Measurements from ENCODE around the gene SNX25.
A peak's percentile ranks its signal among the peaks of the same experiment; 100 is the strongest.

The SNX25 gene

DNA sequence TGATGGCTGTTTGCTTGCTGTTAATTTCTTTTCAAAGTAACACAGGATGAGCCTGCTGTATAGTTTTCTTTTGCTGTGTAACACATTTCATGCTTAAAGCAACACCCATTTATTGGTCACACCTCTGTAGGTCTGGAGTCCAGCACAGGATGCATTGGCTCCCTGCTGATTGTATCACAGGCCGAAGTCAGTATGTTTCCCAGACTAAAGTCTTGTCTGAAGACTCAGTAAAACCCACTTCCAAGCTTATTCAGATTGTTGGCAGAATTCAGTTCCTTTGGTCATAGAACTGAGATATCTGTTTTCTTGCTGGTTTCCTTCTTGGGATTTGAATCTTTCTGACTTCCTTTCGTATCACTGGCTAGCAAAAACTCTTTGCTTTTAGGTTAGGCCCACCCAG lies 132.0 kb downstream of the SNX25 start:
- no peak for TF ChIP-seq POLR2AphosphoS5 (IDR thresholded peaks at IDR 0.05; ENCODE audit: low read depth, low read length)
- no peak for TF ChIP-seq TAF1 (IDR thresholded peaks at IDR 0.05; ENCODE audit: borderline replicate concordance, insufficient read depth, low read length)
- TF ChIP-seq FOXP2 (optimal IDR thresholded peaks at IDR 0.05; ENCODE audit: borderline replicate concordance, extremely low read depth, extremely low read length, insufficient read depth) = no peak
- no peak for TF ChIP-seq SIN3A (IDR thresholded peaks at IDR 0.05; ENCODE audit: borderline replicate concordance, insufficient read depth, low read length)
- TF ChIP-seq, protein P1, sequence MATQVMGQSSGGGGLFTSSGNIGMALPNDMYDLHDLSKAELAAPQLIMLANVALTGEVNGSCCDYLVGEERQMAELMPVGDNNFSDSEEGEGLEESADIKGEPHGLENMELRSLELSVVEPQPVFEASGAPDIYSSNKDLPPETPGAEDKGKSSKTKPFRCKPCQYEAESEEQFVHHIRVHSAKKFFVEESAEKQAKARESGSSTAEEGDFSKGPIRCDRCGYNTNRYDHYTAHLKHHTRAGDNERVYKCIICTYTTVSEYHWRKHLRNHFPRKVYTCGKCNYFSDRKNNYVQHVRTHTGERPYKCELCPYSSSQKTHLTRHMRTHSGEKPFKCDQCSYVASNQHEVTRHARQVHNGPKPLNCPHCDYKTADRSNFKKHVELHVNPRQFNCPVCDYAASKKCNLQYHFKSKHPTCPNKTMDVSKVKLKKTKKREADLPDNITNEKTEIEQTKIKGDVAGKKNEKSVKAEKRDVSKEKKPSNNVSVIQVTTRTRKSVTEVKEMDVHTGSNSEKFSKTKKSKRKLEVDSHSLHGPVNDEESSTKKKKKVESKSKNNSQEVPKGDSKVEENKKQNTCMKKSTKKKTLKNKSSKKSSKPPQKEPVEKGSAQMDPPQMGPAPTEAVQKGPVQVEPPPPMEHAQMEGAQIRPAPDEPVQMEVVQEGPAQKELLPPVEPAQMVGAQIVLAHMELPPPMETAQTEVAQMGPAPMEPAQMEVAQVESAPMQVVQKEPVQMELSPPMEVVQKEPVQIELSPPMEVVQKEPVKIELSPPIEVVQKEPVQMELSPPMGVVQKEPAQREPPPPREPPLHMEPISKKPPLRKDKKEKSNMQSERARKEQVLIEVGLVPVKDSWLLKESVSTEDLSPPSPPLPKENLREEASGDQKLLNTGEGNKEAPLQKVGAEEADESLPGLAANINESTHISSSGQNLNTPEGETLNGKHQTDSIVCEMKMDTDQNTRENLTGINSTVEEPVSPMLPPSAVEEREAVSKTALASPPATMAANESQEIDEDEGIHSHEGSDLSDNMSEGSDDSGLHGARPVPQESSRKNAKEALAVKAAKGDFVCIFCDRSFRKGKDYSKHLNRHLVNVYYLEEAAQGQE (IDR thresholded peaks at IDR 0.05; ENCODE audit: insufficient read depth in 1 of 2, low read depth in 2 of 2, low read length in 2 of 2) = no peak

DNA sequence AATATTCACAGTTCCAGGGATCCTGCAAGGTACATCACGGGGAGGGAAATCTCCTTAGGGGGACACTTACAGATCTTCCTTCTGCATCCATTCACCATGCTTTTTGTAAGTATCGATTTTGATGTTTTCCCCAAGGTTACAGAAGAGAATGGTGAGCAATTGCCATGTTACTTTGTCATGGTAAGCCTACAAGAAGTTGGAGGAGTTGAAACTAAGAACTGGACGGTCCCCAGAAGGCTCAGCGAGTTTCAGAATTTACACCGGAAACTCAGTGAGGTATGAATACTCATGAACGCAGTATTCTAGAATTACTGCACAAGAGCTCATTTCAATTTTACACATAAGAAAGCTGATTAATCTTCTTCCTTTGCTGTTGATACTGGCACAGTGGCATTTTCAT lies 132.4 kb downstream of the SNX25 start:
- no peak for TF ChIP-seq TAF1 (IDR thresholded peaks at IDR 0.05; ENCODE audit: borderline replicate concordance, insufficient read depth, low read length)
- TF ChIP-seq SIN3A (IDR thresholded peaks at IDR 0.05; ENCODE audit: borderline replicate concordance, insufficient read depth, low read length) = no peak
- TF ChIP-seq, protein P1 (IDR thresholded peaks at IDR 0.05; ENCODE audit: insufficient read depth in 1 of 2, low read depth in 2 of 2, low read length in 2 of 2) = no peak
- TF ChIP-seq FOXP2 (optimal IDR thresholded peaks at IDR 0.05; ENCODE audit: borderline replicate concordance, extremely low read depth, extremely low read length, insufficient read depth) = no peak
- TF ChIP-seq POLR2AphosphoS5 (IDR thresholded peaks at IDR 0.05; ENCODE audit: low read depth, low read length) = no peak

DNA sequence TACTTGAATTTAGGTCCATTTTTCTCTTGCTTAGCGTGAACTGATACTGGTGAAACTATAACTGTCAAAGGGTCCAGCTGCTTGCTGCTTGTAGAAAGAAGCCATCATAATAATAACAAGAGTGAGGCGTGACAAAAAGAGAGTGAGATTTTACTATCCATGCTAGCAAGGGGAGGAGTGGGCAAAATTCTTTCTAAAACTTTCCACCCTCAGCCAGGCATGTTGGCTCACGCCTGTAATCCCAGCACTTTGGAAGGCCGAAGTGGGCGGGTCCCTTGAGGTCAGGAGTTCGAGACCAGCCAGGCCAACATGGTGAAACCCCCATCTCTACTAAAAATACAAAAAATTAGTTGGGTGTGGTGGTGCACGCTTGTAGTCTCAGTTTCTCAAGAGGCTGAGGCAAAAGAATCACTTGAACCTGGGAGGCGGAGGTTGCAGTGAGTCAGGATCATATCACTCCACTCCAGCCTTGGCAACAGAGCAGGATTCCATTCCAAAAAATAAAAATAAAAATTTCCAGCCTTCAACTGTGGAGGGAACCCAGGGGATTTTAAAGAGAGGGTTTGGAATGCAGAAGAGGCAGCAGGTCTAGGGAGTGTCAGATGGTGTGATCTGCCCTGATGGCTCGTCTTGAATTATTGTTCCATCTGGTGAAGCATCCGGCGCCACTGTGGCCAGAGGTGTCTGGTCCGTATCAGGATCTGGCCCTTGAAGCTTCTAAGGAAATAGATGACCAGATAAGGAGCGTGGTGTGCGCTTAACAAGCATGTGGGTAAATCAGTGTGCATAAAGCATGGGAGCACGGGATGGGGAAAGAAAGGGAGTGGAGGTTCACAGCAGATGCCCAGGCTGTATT lies 134.6 kb downstream of the SNX25 start:
- TF ChIP-seq SIN3A (IDR thresholded peaks at IDR 0.05; ENCODE audit: borderline replicate concordance, insufficient read depth, low read length) (peak; percentile 52; the same call in 1 of the 2 replicates), TAF1 (IDR thresholded peaks at IDR 0.05; ENCODE audit: borderline replicate concordance, insufficient read depth, low read length) (no peak), POLR2AphosphoS5 (IDR thresholded peaks at IDR 0.05; ENCODE audit: low read depth, low read length) (no peak), FOXP2 (optimal IDR thresholded peaks at IDR 0.05; ENCODE audit: borderline replicate concordance, extremely low read depth, extremely low read length, insufficient read depth) (no peak)
- TF ChIP-seq, protein P1 (IDR thresholded peaks at IDR 0.05; ENCODE audit: insufficient read depth in 1 of 2, low read depth in 2 of 2, low read length in 2 of 2) = peak in 1 of 2 experiments; percentile 24; a peak in 1 of 4 replicates

DNA sequence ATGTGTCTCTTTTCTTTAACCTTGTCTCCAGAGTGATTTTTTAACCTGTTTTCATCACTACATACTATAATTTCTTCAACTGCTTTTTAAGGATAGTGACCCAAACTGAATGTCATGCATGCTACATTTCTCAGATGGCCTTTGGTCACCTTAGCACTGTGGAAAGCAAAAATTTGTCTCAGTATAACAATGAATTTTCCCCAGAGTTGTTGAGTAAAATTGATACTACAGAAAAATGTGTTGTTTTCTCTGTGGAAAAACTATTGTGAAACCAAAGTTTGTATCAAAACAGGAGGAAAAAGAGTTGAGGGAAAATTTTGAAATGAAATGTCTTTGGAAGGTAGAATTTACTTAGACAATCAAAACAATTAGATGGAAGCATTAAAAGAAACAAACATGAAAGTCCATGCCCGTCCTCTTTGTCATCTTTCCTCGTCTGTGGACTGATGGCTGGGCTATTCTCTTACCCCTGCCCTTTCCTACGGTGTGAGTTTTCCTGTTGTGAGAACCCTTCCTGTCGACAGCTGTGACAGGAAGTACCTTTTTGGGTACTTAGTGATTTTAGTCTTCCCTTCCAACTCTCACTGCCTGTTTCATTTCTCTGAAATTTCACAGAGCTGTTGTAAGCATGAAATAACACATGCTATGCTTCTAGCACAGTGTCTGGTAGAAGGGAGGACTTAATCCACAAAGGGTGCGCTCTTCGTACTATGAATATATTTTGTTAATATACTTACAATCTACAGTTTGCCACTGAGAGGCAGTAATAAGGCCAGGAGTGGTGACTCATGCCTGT lies 135.5 kb downstream of the SNX25 start:
- no peak for TF ChIP-seq FOXP2 (optimal IDR thresholded peaks at IDR 0.05; ENCODE audit: borderline replicate concordance, extremely low read depth, extremely low read length, insufficient read depth)
- TF ChIP-seq SIN3A (IDR thresholded peaks at IDR 0.05; ENCODE audit: borderline replicate concordance, insufficient read depth, low read length) = no peak
- TF ChIP-seq, protein P1 (IDR thresholded peaks at IDR 0.05; ENCODE audit: insufficient read depth in 1 of 2, low read depth in 2 of 2, low read length in 2 of 2) = no peak
- no peak for TF ChIP-seq POLR2AphosphoS5 (IDR thresholded peaks at IDR 0.05; ENCODE audit: low read depth, low read length)
- no peak for TF ChIP-seq TAF1 (IDR thresholded peaks at IDR 0.05; ENCODE audit: borderline replicate concordance, insufficient read depth, low read length)
